Thyroid gland (tissue), 4 donors: ENCODE results near the gene PRX.

Source experiments
- POLR2A ChIP-seq, 2 donors: fragments of 450-650 bp; IDR thresholded peaks; one replicate each; pipeline ENCODE4 v1.6.1; 2017; ENCODE audit warnings: antibody characterized with exemption in 2 of 2, mild to moderate bottlenecking in 2 of 2, moderate library complexity in 1 of 2
- TF ChIP-seq, protein P1 (sequence below), 6 experiments: fragments of 200-600 bp in 3 of 6; fragments of 450-650 bp in 3 of 6; sonication (generic) in 3 of 6; IDR thresholded peaks; one replicate each; pipeline ENCODE4 v1.5.1; 2016 to 2019; ENCODE audit warnings: antibody characterized with exemption in 6 of 6, mild to moderate bottlenecking in 2 of 6, inconsistent platforms in 1 of 6, moderate library complexity in 1 of 6

DNA sequence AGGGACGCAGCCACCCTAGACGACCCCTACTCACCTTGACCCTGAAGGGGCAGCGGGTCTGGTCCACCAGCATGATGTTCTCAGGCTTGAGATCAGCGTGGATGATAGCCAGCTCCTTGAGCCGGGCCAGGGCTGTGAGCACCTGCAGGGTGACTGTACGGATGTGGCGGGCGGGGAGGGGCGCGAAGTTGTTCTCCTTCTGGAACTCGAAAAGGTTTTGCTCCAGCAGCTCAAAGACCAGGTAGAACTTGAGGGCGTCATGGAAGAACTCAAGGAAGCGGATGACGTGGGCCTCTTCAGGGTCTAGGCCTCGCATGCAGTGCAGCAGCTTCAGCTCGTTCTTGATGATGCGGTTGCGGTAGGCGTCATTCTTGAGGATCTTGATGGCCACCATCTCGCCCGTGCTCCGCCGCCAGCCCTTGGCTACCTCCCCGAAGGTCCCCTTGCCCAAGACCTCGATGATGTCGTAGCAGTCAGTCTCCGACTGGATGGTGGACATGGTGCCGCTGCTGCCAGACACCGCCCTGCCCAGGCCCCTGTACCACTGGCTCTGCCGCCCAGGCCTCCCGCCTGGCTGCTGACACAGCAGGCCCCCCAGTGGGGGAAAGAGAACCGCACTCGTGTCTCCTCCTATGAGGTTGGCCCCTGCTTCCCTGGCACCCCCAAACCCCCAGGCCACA, 23.6 kb downstream of the PRX start:
- TF ChIP-seq, protein P1, sequence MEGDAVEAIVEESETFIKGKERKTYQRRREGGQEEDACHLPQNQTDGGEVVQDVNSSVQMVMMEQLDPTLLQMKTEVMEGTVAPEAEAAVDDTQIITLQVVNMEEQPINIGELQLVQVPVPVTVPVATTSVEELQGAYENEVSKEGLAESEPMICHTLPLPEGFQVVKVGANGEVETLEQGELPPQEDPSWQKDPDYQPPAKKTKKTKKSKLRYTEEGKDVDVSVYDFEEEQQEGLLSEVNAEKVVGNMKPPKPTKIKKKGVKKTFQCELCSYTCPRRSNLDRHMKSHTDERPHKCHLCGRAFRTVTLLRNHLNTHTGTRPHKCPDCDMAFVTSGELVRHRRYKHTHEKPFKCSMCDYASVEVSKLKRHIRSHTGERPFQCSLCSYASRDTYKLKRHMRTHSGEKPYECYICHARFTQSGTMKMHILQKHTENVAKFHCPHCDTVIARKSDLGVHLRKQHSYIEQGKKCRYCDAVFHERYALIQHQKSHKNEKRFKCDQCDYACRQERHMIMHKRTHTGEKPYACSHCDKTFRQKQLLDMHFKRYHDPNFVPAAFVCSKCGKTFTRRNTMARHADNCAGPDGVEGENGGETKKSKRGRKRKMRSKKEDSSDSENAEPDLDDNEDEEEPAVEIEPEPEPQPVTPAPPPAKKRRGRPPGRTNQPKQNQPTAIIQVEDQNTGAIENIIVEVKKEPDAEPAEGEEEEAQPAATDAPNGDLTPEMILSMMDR (IDR thresholded peaks at IDR 0.05) = no peak
- no peak for TF ChIP-seq POLR2A (IDR thresholded peaks at IDR 0.05)
